ENCODE results near the gene KAT5.
"Not testable (repeated sequence)": the region's sequence is repeated elsewhere in the genome, so short reads cannot be mapped to it uniquely, and the experiment has no call there.

KAT5 gene

GRCh38 chr11:65711785-65712632 lies at the start of gene KAT5:
KAT5 (plus strand) TSS chr11:65712252; CDS start chr11:65712268, 16 bp downstream.
- FAIRE-seq, result peak; percentile 92

GRCh38 chr11:65662799-65663638 lies 49.0 kb upstream of the KAT5 start, which contains the start of gene RELA:
RELA (minus strand) TSS chr11:65662916; CDS start chr11:65662832, 84 bp downstream.
- FAIRE-seq, result peak; percentile 68

GRCh38 chr11:65663639-65664200 lies 48.3 kb upstream of the KAT5 start:
- no peak for FAIRE-seq

DNA sequence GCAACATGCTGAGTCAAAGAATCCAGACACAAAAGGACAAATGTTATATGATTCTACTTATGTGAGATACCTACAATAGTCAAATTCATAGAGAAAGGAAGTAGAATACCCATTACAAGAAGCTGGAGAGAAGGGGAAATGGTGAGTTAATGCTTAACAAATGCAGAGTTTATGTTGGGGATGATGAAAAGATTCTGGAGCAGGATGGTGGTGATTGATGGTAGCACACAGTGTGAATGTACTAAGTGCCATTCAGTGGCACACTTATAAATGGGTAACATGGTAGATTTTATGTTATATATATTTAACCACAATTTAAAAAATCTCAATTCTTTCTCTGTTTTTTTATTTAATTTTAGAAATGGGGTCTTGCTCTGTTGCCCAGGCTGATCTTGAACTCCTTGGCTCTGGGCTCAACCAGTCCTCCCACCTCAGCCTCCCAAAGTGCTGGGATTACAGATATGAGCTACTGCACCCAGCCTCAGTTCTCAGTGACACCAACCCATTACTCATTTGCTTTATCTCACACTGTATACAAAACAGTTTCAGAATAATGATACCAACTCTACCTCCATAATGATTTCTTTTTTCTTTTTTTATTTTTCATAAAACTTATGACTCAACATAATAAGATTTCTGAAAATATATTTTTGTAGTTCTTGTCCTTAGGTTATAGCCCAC lies 39.7 kb upstream of the KAT5 start:
- FAIRE-seq, result no peak

DNA sequence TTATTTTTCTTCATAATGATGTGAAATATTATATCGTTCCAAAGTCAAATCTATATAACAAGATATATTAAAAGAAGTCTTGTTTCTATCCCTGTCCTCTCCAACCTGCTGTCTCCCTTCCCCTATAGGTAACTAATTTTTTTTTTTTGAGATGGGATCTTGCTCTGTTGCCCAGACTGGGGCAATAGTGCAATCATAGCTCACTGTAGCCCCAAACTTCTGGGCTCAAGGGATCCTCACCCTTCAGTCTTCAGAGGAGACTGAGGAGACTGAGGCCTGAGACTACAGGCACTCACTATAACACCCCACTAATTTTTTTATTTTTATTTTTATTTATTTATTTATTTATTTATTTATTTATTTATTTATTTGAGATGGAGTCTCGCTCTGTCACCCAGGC lies 39.1 kb upstream of the KAT5 start:
- no peak for FAIRE-seq

DNA sequence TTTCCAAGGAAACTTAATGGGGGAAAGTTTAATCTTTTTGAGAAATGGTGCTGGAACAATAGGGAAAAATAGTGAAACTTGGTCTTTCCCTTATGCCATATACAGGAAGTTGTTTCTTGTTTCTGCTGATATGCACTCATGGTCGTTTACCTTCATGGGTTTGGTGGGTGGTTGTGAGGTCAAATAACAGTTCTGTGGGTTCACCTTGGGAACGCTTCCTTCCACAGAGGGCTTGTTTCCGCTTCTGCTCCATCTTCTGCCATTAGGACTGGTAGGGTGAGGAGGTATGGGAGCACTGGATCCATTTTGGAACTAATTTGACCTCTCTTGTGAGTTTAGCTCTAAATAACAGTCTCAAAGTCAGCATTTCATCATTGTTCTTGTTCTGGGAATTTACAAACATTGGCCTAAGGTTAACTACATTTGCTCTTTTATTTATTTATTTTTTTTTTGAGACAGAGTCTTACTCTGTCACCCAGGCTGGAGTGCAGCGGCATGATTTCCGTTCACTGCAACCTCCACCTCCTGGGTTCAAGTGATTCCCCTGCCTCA lies 31.8 kb upstream of the KAT5 start:
- no peak for FAIRE-seq

GRCh38 chr11:65683480-65683879 lies 28.6 kb upstream of the KAT5 start:
- FAIRE-seq, result not testable (repeated sequence)

DNA sequence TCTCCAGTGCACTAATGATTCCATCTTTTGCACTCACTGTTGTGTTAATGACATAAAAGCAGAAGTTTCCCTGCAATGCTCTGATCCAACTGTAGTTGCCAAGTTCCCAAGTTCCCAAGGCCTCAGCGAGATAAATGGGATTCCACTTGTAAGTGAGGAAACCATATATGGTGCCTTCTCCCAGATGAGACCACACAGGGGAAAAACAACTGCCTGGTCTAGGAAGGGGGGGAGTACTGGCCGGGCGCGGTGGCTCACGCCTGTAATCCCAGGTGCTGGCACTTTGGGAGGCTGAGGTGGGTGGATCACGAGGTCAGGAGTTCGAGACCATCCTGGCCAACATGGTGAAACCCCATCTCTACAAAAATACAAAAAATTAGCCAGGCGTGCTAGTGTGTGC lies 26.1 kb upstream of the KAT5 start:
- FAIRE-seq, result no peak

DNA sequence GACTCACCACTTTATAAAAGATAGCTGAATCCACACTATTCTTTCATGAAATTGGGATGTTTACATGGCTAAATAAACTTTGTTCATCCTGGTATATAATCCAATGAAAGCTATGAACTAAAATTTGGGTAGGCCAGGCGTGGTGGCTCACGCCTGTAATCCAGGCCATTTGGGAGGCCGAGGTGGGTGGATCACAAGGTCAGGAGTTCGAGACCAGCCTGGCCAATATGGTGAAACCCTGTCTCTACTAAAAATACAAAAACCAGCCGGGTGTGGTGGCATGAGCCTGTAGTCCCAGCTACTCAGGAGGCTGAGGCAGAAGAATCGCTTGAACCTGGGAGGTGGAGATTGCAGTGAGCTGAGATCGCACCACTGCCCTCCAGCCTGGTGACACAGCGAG lies 20.2 kb upstream of the KAT5 start:
- FAIRE-seq, result not testable (repeated sequence)

DNA sequence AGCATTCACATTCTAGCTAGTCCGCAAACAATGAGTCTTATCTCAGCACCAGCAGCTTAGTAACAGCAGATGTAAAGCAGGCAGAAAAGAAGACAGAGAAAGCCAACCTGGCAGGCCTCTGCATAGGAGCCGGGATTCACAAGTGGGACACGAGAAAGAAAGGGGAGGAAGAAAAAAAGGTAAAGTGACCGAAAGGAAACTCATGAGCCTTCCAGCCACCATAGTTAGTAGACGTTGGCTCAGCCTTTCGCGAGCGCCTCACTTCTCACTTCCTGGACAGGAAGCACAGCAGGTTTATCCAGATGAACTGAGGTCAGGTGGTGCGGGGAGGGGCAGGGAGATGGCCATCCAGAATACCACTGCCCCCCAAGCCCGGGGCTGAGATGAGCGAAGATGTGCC lies 19.7 kb upstream of the KAT5 start:
- no peak for FAIRE-seq

DNA sequence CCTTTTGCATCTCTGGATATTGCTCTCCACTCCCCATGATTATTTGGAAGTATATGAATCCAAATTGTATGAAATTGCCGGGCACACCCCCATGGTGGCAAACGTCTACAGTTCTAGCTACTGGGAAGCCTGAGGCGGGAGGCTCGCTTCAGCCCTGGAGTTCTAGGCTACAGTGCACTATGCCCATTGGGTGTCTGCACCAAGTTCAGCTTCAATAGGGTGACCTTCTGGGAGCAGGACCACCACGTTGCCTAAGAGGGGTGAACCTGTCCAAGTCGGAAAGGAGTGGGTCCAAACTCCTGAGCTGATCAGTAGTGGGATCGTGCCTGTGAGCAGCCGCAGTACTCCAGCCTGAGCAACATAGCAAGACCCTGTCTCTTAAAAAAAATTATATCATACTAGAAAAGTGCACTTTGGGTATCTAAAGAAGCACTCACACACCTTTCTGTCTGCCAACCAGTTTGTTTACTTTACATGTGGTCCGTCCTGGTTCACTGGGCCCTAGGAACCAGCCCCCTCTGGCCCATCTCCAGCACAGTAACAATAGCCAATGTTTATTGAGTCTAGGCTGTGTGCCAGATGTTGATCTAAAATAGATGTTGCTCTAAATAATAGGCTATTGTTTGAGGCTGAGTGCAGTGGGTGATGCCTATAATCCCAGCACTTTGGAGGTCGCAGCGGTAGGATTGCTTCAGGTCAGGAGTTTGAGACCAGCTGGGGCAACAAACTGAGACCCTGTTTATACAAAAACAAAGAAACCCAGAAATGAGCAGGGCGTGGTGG lies 16.4 kb upstream of the KAT5 start:
- no peak for FAIRE-seq

DNA sequence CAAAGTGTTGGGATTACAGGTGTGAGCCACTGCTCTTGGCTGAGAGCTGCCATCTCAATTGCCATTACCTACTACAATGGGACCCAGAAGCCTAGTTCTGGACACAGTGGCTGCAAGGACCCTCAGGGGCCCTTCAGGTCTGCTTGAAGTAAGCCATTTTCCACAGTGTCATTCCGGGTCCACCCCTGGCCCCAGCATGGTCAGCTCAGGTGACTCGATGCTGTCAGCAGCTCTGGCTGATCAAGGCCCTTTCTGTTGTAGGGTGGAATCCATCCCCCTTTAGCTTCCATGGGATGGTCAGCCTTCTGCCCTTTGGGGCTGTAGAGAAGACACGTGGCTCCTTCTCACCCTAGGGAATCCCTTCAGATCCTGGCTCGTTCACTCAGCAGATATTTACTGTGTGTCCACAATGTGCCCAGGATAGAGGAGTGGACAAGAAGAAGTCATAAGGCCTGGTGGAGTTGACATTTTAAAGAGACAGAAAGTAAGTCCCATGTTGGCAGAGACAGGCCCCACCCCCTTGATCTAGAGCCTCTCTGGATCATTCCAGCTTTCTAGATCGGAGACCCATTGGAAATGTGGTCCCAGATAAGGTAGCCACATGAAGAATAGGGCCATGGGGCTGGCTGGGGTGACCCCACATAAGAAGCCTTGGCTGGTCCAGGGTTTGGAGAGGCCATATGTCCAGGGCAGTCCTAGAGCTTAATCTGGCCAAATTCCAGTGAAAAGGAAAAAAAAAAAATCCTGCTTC lies 15.1 kb upstream of the KAT5 start:
- FAIRE-seq, result no peak

DNA sequence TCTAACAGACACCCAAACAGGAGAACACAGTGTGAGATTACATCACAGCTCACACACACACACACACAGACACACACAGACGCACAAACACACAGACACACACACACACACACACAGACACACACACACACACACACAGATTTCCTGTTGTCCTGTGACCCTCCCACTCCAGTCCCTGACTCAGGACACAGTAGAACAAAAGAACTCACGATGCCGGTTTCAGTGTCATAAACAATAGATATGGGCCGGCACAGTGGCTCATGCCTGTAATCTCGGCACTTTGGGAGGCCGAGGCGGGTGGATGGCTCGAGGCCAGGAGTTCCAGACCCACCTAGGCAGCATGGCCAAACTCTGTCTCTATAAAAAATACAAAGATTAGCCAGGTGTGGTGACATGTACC lies 13.8 kb upstream of the KAT5 start:
- FAIRE-seq, result no peak

DNA sequence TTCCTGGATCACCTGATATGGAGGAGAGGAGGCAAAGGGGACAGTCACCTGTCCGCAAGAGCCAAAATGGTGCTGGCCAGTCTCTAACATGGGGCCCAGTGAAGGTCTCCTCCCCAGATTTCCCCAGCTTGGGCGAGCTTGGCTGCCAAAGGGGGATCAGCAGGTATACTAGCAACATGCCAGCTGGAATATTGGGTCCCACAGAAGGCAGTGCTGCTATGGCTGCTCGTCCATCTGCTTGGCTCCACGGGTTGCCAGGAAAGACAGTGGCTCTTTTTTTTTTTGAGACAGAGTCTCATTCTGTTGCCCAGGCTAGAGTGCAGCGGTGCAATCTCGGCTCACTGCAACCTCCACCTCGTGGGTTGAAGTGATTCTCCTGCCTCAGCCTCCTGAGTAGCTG lies 12.7 kb upstream of the KAT5 start:
- FAIRE-seq, result no peak

GRCh38 chr11:65700399-65700798 lies 11.7 kb upstream of the KAT5 start:
- FAIRE-seq, result no peak

- FAIRE-seq, result no peak
Measured at GRCh38 chr11:65701686-65702085, 10.4 kb upstream of the KAT5 start.

DNA sequence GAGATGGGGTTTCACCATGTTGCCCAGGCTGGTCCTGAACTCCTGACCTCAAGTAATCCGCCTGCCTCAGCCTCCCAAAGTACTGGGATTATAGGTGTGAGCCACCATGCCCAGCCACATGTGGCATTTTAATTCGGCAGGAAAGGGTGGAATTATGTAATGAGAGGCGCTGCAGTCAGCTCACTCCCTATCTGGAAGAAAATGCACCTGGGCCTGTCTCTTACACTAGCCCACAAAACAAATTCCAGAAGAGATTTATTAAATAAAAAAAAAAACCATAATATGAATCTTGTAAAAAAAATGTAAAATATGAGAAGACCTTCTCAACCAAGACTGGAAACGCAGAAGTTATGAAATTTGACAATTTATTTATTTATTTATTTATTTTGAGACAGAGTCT lies 8.2 kb upstream of the KAT5 start:
- FAIRE-seq, result no peak

DNA sequence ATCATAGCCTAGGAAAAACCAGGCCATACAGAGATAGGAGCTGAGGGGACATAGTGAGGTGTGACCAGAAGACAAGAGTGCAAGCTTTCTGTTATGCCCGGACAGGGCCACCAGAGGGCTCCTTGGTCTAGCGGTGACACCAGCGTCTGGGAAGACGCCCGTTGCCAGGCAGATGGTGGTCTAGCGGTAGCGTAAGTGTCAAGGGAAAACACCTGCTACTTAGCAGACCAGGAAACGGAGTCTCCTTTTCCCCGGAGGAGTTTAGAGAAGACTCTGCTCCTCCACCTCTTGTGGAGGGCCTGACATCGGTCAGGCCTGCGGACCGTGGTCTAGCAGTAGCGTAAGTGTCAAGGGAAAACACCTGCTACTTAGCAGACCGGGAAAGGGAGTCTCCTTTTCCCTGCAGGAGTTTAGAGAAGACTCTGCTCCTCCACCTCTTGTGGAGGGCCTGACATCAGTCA lies 5.7 kb upstream of the KAT5 start:
- FAIRE-seq, result not testable (repeated sequence)

DNA sequence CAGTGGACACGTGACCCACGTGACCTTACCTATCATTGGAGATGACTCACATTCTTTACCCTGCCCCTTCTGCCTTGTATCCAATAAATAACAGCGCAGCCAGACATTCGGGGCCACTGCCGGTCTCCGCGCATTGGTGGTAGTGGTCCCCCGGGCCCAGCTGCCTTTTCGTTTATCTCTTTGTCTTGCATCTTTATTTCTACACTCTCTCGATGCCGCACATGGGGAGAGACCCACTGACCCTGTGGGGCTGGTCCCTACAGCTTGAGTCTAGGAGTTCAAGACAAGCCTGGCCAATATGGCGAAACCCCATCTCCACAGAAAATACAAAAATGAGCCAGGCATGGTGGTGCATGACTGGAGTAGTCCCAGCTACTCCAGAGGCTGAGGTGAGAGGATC lies 5.0 kb upstream of the KAT5 start:
- FAIRE-seq, result not testable (repeated sequence)

DNA sequence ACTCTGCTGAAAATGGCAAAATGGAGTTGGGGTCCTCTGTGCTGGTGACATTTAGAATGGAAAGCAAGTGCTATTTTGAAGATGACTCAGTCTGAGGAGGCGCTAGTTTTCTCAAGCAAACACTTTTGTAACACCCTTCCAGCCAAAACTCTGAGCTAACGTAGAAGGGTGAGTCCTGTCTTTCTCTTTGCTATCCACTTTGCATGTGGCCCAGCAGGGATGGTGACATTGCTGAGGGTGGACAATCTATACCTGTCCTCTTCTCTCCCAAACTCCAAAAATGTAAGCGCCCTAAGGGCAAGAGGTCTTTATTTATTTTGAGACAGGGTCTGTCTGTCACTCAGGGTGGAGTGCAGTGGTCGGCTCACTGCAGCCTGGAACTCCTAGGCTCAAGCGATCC lies 3.6 kb upstream of the KAT5 start:
- FAIRE-seq, result no peak

GRCh38 chr11:65709661-65710060 lies 2.4 kb upstream of the KAT5 start:
- no peak for FAIRE-seq
